ENCODE data around the gene MAPKAPK5. TPM values are rescaled to one million over a fixed set of nuclear protein-coding genes. Genes with fewer than 3 reads are reported as not detected.

Gene MAPKAPK5
- total RNA-seq (10 to 100 TPM; 22.1 to 28.6 (median 23.6) TPM), polyA plus RNA-seq (10 to 100 TPM in 1 of 2 donors, 1 to 10 TPM in 1; 9.1 to 22.6 TPM)
- long read RNA-seq, donor 1, full-length matches to known transcripts = 46 of 69 reads
- long read RNA-seq, donor 1, partial matches to known transcripts = 6 of 69 reads
- long read RNA-seq, donor 1, other reads (novel, unspliced or antisense) = 17 of 69 reads
- long read RNA-seq, donor 2, full-length matches to known transcripts = 37 of 63 reads
- long read RNA-seq, donor 2, partial matches to known transcripts = 1 of 63 reads
- long read RNA-seq, donor 2, other reads (novel, unspliced or antisense) = 25 of 63 reads
- long read RNA-seq, donor 3, full-length matches to known transcripts = 9 of 21 reads
- long read RNA-seq, donor 3, partial matches to known transcripts = 1 of 21 reads
- long read RNA-seq, donor 3, other reads (novel, unspliced or antisense) = 11 of 21 reads

GRCh38 chr12:111841750-111842555 is at the start of gene MAPKAPK5:
TSS of gene MAPKAPK5 (plus strand) at chr12:111842228. CDS start at chr12:111842734, 506 bp downstream.
- no peaks in the 10 kb centered on the region for H3K27me3 ChIP-seq
- peak within 1 kb of the TSS; percentile 62 to 99 (median 88) for H3K4me3 ChIP-seq
- peaks cover 0 to 36% (median 9%) of the 10 kb centered on the region in 9 donors for H3K36me3 ChIP-seq
- DNase-seq (peak; percentile 95), ATAC-seq (peak; percentile 95 to 98 (median 96))
- peak within 1 kb of the TSS; percentile 85 to 99 (median 96) for H3K27ac ChIP-seq
- peaks cover 6 to 56% (median 44%) of the 10 kb centered on the region in 9 donors for H3K4me1 ChIP-seq
- TF ChIP-seq CTCF (IDR thresholded peaks at IDR 0.05) = no peak
- no peaks in the 10 kb centered on the region for H3K9me3 ChIP-seq
- intact Hi-C loops (cut with DNase I) = loop anchor here in 2 of 10 donors (5.0 kb wide), 1 partner anchor 170 kb away; the partner anchor contains the start of genes ERP29 (in 2 of the 2) and TMEM116 (in 2 of the 2)
- 0% methylated on average over 60 to 84 of the region's 84 CpGs for WGBS, 2 donors

DNA sequence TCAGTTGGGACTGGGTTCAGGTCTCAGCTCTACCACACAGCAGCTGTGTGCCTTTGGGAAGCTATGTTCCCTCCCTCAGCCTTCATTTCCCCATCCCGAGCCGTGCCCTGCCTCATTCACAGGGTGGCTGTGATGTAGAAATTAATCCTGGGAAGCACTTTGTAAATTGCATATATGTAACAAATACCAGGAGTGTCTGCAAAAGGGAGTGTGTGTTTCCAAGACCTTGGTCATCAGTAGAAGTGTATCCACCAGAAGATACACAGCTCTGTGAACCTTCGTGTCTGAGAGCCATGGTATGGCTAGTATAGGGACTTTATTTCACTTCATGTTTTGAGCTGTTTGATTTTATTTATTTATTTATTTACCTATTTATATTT is 49.2 kb upstream of the MAPKAPK5 start:
- ATAC-seq (no peak), DNase-seq (no peak)
- WGBS, 2 donors = 89 to 90% methylated on average over 3 of the region's 3 CpGs
- H3K36me3 ChIP-seq = peaks cover 0 to 93% (median 60%) of the 10 kb centered on the region in 9 donors
- H3K4me3 ChIP-seq = no peak overlapping the region
- intact Hi-C loops (cut with DNase I) = loop anchor here in 1 of 10 donors (5.0 kb wide), 1 partner anchor 36 kb away; no protein-coding TSS in a partner anchor
- no peaks in the 10 kb centered on the region for H3K27me3 ChIP-seq
- H3K9me3 ChIP-seq = no peaks in the 10 kb centered on the region
- no peak for TF ChIP-seq CTCF (IDR thresholded peaks at IDR 0.05)
- H3K27ac ChIP-seq = peak overlapping the region in 8 of 10 donors; percentile 46 to 82 (median 72)
- peaks cover 4 to 21% (median 11%) of the 10 kb centered on the region in 9 donors for H3K4me1 ChIP-seq

DNA sequence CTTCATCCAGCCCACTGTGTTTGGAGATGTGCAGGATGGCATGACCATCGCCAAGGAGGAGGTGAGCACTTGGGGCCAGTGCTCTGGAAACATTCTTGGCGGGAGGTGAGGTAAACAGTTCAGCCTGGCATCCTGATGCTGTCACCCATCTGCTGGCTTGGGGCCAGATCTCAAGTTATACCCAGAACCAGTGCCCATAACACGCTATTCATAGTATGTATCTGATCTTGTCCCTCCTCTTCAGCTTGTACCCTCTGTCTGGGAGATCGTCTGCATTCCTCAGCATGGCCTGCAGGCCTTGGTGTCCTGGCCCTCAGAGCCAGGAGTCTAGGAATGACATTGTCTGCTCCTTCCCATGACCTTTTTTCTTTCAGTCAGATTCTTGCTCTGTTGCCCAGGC is 43.8 kb upstream of the MAPKAPK5 start:
- intact Hi-C loops (cut with DNase I) = no loop called here
- TF ChIP-seq CTCF (IDR thresholded peaks at IDR 0.05) = no peak
- Histone ChIP-seq H3K4me1 (peaks cover 0 to 7% (median 0%) of the 10 kb centered on the region in 9 donors), H3K27me3 (no peaks in the 10 kb centered on the region), H3K4me3 (no peak overlapping the region), H3K9me3 (no peaks in the 10 kb centered on the region), H3K36me3 (peaks cover 0 to 100% (median 68%) of the 10 kb centered on the region in 9 donors), H3K27ac (peak overlapping the region in 4 of 10 donors; percentile 5 to 39 (median 16))
- ATAC-seq = peak in 6 of 8 donors; percentile 20 to 69 (median 52)
- no peak for DNase-seq
- 49 to 62% methylated on average over 4 of the region's 4 CpGs for WGBS, 2 donors

DNA sequence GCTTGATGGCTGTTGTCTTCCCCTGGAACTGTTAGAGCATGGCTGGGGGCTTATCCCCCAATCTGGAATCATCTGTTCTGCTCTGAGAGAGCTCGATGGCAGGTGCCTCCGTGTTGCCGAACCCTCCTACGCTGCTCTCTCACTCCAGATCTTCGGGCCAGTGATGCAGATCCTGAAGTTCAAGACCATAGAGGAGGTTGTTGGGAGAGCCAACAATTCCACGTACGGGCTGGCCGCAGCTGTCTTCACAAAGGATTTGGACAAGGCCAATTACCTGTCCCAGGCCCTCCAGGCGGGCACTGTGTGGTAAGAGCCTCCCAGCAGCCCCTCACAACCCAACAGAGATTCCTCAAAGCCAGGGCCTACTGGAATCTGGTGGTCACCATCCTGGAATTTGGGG is 42.3 kb upstream of the MAPKAPK5 start:
- Histone ChIP-seq H3K36me3 (peaks cover 0 to 100% (median 62%) of the 10 kb centered on the region in 9 donors), H3K4me1 (peaks cover 0 to 7% (median 0%) of the 10 kb centered on the region in 9 donors), H3K4me3 (no peak overlapping the region), H3K9me3 (no peaks in the 10 kb centered on the region), H3K27ac (no peak overlapping the region), H3K27me3 (no peaks in the 10 kb centered on the region)
- peak in 1 of 8 donors; percentile 13 for ATAC-seq
- no peak for DNase-seq
- intact Hi-C loops (cut with DNase I) = no loop called here
- 96 to 98% methylated on average over 9 of the region's 9 CpGs for WGBS, 2 donors
- TF ChIP-seq CTCF (IDR thresholded peaks at IDR 0.05) = no peak
